Muscle layer of colon (tissue), 2 donors: ENCODE results near the gene MFNG.

Experiments used
- H3K27ac ChIP-seq: one replicate; pipeline ENCODE4 v1.7.0; 2013; ENCODE audit warnings: low read depth, mild to moderate bottlenecking, low read length, moderate library complexity
- H3K27me3 ChIP-seq, 2 donors: one replicate each; pipeline ENCODE4 v1.7.0; 2013; ENCODE audit warnings: low read length in 2 of 2, mild to moderate bottlenecking in 2 of 2; ENCODE audit not compliant: insufficient read depth in 2 of 2, control insufficient read depth in 1 of 2
- H3K36me3 ChIP-seq: one replicate; pipeline ENCODE4 v1.7.0; 2013; ENCODE audit warnings: mild to moderate bottlenecking, low read length; ENCODE audit not compliant: insufficient read depth
- H3K4me1 ChIP-seq: one replicate; pipeline ENCODE4 v1.7.0; 2013; ENCODE audit warnings: mild to moderate bottlenecking, low read length; ENCODE audit not compliant: insufficient read depth
- H3K4me3 ChIP-seq, 2 donors: one replicate each; pipeline ENCODE4 v1.7.0; 2013; ENCODE audit warnings: low read length in 2 of 2, low read depth in 1 of 2, mild to moderate bottlenecking in 1 of 2, moderate library complexity in 1 of 2
- H3K9ac ChIP-seq: one replicate; pipeline ENCODE4 v1.7.0; 2013; ENCODE audit warnings: low read length
- H3K9me3 ChIP-seq: one replicate; pipeline ENCODE4 v1.7.0; 2013; ENCODE audit warnings: mild to moderate bottlenecking, low read length
- donor health status: abdominal sarcoma.
- donor health status: Adenocarcinoma of cecum.

The MFNG gene

DNA sequence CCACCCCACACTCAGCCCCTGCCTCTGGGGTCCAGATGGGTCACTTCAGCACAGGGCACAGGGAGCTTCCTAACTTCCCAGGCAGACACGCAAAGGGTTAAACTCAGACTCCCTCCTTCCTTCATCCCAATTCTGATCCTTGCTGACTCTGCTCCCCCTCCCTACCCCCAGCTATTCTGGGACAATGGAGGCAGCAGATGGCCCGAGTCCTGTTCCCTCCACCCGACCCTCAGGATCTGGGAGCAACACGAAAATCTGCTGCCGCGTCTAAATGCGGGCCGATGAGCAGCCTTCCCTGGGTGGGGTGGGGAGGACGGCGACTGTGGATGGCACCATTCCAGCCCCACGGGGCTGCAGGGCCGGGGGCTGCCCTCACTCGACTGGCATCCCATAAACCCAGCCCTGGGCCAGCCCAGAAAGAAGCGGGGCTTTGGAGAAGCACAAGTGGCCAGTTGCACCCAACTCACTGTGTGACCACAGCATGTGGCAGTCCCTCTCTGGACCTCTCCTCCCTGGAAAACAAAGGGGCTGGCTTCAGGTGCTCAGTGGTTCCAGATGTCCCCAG, 18.7 kb downstream of the MFNG start:
- H3K9ac ChIP-seq, result no peak overlapping the region
- no peak overlapping the region for H3K4me3 ChIP-seq
- H3K27ac ChIP-seq, result no peak overlapping the region
- no peaks in the 10 kb centered on the region for H3K9me3 ChIP-seq
- no peaks in the 10 kb centered on the region for H3K4me1 ChIP-seq
- peaks cover 0 to 1% of the 10 kb centered on the region in 2 donors for H3K27me3 ChIP-seq
- no peaks in the 10 kb centered on the region for H3K36me3 ChIP-seq

GRCh38 chr22:37464181-37464580, 22.0 kb downstream of the MFNG start:
- Histone ChIP-seq H3K27me3 (no peaks in the 10 kb centered on the region), H3K4me3 (no peak overlapping the region), H3K27ac (no peak overlapping the region), H3K9ac (no peak overlapping the region), H3K9me3 (no peaks in the 10 kb centered on the region), H3K4me1 (no peaks in the 10 kb centered on the region), H3K36me3 (no peaks in the 10 kb centered on the region)

DNA sequence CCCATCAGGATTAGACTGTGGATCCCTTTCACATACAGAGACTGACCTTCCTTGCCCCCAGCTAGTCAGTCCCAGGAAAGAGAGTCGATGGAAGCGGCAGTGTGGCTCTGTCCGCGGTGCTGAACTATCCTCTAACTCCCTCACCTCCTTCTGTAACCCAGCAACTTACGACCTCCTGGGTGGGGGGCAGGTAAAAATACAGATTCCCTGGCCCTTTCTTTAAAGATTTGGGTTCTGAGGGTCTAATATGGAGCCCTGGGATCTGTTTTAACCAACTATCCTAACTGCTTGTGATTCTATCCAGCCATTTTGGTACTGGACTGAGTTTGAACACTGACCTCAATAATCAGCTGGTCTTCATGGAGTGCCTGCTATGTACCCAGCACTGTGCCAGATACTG, 23.2 kb downstream of the MFNG start:
- H3K9me3 ChIP-seq, result no peaks in the 10 kb centered on the region
- H3K27me3 ChIP-seq, result peaks cover 0 to 8% of the 10 kb centered on the region in 2 donors
- H3K9ac ChIP-seq, result no peak overlapping the region
- H3K4me3 ChIP-seq, result no peak overlapping the region
- no peak overlapping the region for H3K27ac ChIP-seq
- H3K4me1 ChIP-seq, result no peaks in the 10 kb centered on the region
- no peaks in the 10 kb centered on the region for H3K36me3 ChIP-seq

DNA sequence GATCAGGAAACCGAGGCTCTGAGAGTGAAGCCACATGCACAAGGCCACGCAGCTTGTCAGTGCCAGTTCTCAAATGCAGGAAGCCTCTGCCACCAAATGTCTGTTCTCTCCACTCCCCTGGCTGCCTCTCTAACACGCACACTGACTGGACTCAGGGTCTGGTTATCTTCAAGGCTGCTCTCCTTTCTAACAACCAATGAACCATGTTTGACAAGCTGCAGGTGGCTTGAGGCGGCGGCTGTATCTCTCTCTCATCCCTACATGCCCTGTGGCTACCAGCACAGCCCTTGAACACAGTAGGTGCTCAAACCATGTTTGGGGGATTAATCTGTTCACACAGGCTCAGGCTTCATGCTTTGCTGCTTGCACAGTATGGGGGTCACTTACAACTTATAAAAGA, 23.7 kb downstream of the MFNG start:
- Histone ChIP-seq H3K9ac (no peak overlapping the region), H3K4me3 (no peak overlapping the region), H3K27me3 (peaks cover 0 to 12% of the 10 kb centered on the region in 2 donors), H3K9me3 (no peaks in the 10 kb centered on the region), H3K4me1 (no peaks in the 10 kb centered on the region), H3K27ac (no peak overlapping the region), H3K36me3 (no peaks in the 10 kb centered on the region)

- no peaks in the 10 kb centered on the region for H3K4me1 ChIP-seq
- H3K27ac ChIP-seq, result no peak overlapping the region
- no peaks in the 10 kb centered on the region for H3K36me3 ChIP-seq
- H3K9ac ChIP-seq, result no peak overlapping the region
- H3K9me3 ChIP-seq, result no peaks in the 10 kb centered on the region
- peaks cover 3 to 17% of the 10 kb centered on the region in 2 donors for H3K27me3 ChIP-seq
- H3K4me3 ChIP-seq, result no peak overlapping the region
Measured at GRCh38 chr22:37461961-37462360, 24.2 kb downstream of the MFNG start.

DNA sequence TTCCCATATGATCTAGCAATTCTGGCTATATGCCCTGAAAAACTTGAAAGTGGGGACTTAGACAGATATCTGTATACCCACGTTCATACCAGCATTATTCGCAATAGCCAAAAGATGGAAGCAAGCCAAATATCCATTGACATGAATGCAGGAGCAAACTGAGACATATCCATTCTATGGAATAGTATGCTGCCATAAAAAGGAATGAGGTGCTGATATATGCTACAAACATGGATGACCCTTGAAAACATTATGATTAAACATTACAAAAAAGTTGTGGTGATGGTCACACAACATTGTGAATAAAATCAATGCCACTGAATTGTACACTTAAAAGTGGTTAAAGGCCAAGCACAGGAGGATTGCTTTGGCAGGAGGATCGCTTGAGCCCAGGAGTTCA, 25.5 kb downstream of the MFNG start:
- H3K9ac ChIP-seq, result no peak overlapping the region
- no peak overlapping the region for H3K4me3 ChIP-seq
- no peaks in the 10 kb centered on the region for H3K36me3 ChIP-seq
- H3K4me1 ChIP-seq, result no peaks in the 10 kb centered on the region
- no peak overlapping the region for H3K27ac ChIP-seq
- peaks cover 3 to 24% of the 10 kb centered on the region in 2 donors for H3K27me3 ChIP-seq
- no peaks in the 10 kb centered on the region for H3K9me3 ChIP-seq

GRCh38 chr22:37459206-37459605, 27.0 kb downstream of the MFNG start:
- H3K27me3 ChIP-seq, result peaks cover 3 to 24% of the 10 kb centered on the region in 2 donors
- H3K36me3 ChIP-seq, result no peaks in the 10 kb centered on the region
- no peak overlapping the region for H3K9ac ChIP-seq
- H3K4me1 ChIP-seq, result no peaks in the 10 kb centered on the region
- H3K4me3 ChIP-seq, result no peak overlapping the region
- H3K9me3 ChIP-seq, result no peaks in the 10 kb centered on the region
- H3K27ac ChIP-seq, result no peak overlapping the region

DNA sequence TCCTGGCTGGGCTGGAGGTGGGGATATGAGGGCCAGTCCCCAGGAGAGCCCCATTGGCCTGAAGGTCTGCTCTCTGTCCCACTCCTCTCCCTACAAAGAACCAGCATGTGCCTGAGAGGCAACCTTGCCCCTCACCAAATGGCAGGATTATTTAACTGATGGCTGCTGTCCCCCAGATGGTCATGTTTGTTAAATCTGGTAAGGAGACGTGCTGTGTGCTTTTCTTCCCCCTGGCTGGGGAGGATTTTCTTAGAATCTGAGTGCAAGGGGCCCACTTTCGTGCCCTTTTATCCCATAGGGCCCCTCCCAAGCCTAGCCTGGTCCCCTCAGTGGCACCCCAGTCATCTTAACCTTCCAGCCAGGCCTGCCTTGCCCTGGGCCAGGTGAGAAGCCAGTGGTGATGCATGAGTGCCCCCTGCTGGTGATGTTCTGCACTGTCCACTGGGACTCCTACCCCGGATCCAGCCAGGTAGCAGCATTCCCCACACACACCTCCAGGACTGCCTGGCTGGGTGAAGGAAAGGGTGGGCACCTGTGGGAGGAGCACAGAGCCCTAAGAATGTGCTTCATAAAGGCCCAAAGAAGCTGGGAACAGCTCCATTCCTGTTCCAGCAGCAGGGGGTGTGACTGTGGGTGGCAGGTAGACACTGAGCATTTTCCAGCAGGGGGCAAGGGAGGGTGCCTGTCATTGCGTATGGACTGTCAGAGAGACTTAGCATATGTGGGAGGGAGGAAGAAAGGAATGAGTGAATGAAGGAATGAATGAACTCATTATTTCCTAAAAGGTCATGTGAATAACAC, 28.9 kb downstream of the MFNG start:
- no peaks in the 10 kb centered on the region for H3K9me3 ChIP-seq
- H3K27ac ChIP-seq, result no peak overlapping the region
- H3K4me3 ChIP-seq, result no peak overlapping the region
- H3K36me3 ChIP-seq, result no peaks in the 10 kb centered on the region
- H3K27me3 ChIP-seq, result peaks cover 3 to 27% of the 10 kb centered on the region in 2 donors
- H3K9ac ChIP-seq, result no peak overlapping the region
- no peaks in the 10 kb centered on the region for H3K4me1 ChIP-seq

- Histone ChIP-seq H3K9ac (no peak overlapping the region), H3K36me3 (no peaks in the 10 kb centered on the region), H3K4me1 (no peaks in the 10 kb centered on the region), H3K27me3 (peaks cover 3 to 27% of the 10 kb centered on the region in 2 donors), H3K9me3 (no peaks in the 10 kb centered on the region), H3K4me3 (no peak overlapping the region), H3K27ac (no peak overlapping the region)
Measured at GRCh38 chr22:37456346-37456745, 29.8 kb downstream of the MFNG start.

GRCh38 chr22:37455896-37456295, 30.3 kb downstream of the MFNG start:
- Histone ChIP-seq H3K9ac (no peak overlapping the region), H3K4me1 (no peaks in the 10 kb centered on the region), H3K9me3 (peaks cover under 1% of the 10 kb centered on the region), H3K4me3 (no peak overlapping the region), H3K27me3 (peaks cover 3 to 27% of the 10 kb centered on the region in 2 donors), H3K36me3 (no peaks in the 10 kb centered on the region), H3K27ac (no peak overlapping the region)

- peaks cover 10 to 31% of the 10 kb centered on the region in 2 donors for H3K27me3 ChIP-seq
- no peaks in the 10 kb centered on the region for H3K36me3 ChIP-seq
- no peak overlapping the region for H3K27ac ChIP-seq
- H3K9ac ChIP-seq, result no peak overlapping the region
- peaks cover 3% of the 10 kb centered on the region for H3K9me3 ChIP-seq
- H3K4me1 ChIP-seq, result no peaks in the 10 kb centered on the region
- no peak overlapping the region for H3K4me3 ChIP-seq
Measured at GRCh38 chr22:37454857-37455686, 31.1 kb downstream of the MFNG start.
